ENCODE results near the gene MIB1.
"Not testable (repeated sequence)": the region's sequence is repeated elsewhere in the genome, so short reads cannot be mapped to it uniquely, and the experiment has no call there.

Gene MIB1

GRCh38 chr18:21736926-21737325, 3.7 kb upstream of the MIB1 start:
- ATAC-seq, H3K9me3 Mint-ChIP-seq: not testable (repeated sequence)

GRCh38 chr18:21739604-21740537, 721 bp upstream of the MIB1 start:
- H3K36me3 Mint-ChIP-seq: peaks cover 6% of the 10 kb centered on the region
- no peaks in the 10 kb centered on the region for H3K27me3 Mint-ChIP-seq
- H3K4me3 Mint-ChIP-seq: peak overlapping the region; percentile 100
- peak; percentile 1 for ATAC-seq
- H3K9me3 Mint-ChIP-seq: peaks cover 3% of the 10 kb centered on the region
- peak overlapping the region; percentile 97 for H3K27ac Mint-ChIP-seq
- H3K4me1 Mint-ChIP-seq: peaks cover 36% of the 10 kb centered on the region

More at GRCh38 chr18:21736926-21737325, 3.7 kb upstream of the MIB1 start:
- not testable (repeated sequence) for H3K27ac Mint-ChIP-seq, H3K36me3 Mint-ChIP-seq, H3K27me3 Mint-ChIP-seq, H3K4me3 Mint-ChIP-seq
- peaks cover 15% of the 10 kb centered on the region for H3K4me1 Mint-ChIP-seq

GRCh38 chr18:21741312-21741561, 645 bp downstream of the MIB1 start:
- H3K4me3 Mint-ChIP-seq: peak overlapping the region; percentile 83

GRCh38 chr18:21741562-21742314, 1.1 kb downstream of the MIB1 start:
- ATAC-seq: peak; percentile 25
- Mint-ChIP-seq H3K9me3 (no peaks in the 10 kb centered on the region), H3K27ac (peak overlapping the region; percentile 64), H3K36me3 (peaks cover under 1% of the 10 kb centered on the region), H3K27me3 (no peaks in the 10 kb centered on the region), H3K4me3 (peak overlapping the region; percentile 83), H3K4me1 (peaks cover 44% of the 10 kb centered on the region)

More at GRCh38 chr18:21741312-21741561, 645 bp downstream of the MIB1 start:
- H3K27ac Mint-ChIP-seq: peak overlapping the region; percentile 97
- H3K9me3 Mint-ChIP-seq: peaks cover 3% of the 10 kb centered on the region
- no peak for ATAC-seq
- peaks cover 40% of the 10 kb centered on the region for H3K4me1 Mint-ChIP-seq
- H3K27me3 Mint-ChIP-seq: no peaks in the 10 kb centered on the region
- peaks cover 6% of the 10 kb centered on the region for H3K36me3 Mint-ChIP-seq

- no peaks in the 10 kb centered on the region for H3K27me3 Mint-ChIP-seq
- no peaks in the 10 kb centered on the region for H3K9me3 Mint-ChIP-seq
- H3K27ac Mint-ChIP-seq: peak overlapping the region; percentile 64
- H3K36me3 Mint-ChIP-seq: no peaks in the 10 kb centered on the region
- H3K4me1 Mint-ChIP-seq: peaks cover 44% of the 10 kb centered on the region
- ATAC-seq: no peak
- peak overlapping the region; percentile 83 for H3K4me3 Mint-ChIP-seq
These were observed 1.7 kb downstream of the MIB1 start for GRCh38 chr18:21742315-21742687.

GRCh38 chr18:21743166-21743832, 2.7 kb downstream of the MIB1 start:
- Mint-ChIP-seq H3K9me3 (no peaks in the 10 kb centered on the region), H3K4me1 (peaks cover 54% of the 10 kb centered on the region)
- no peak for ATAC-seq

GRCh38 chr18:21745231-21745630, 4.6 kb downstream of the MIB1 start:
- no peaks in the 10 kb centered on the region for H3K27me3 Mint-ChIP-seq
- no peaks in the 10 kb centered on the region for H3K36me3 Mint-ChIP-seq
- H3K9me3 Mint-ChIP-seq: no peaks in the 10 kb centered on the region
- no peak overlapping the region for H3K4me3 Mint-ChIP-seq
- peaks cover 52% of the 10 kb centered on the region for H3K4me1 Mint-ChIP-seq
- ATAC-seq: no peak
- no peak overlapping the region for H3K27ac Mint-ChIP-seq

More at GRCh38 chr18:21743166-21743832, 2.7 kb downstream of the MIB1 start:
- Mint-ChIP-seq H3K36me3 (no peaks in the 10 kb centered on the region), H3K27ac (no peak overlapping the region), H3K4me3 (no peak overlapping the region), H3K27me3 (no peaks in the 10 kb centered on the region)

GRCh38 chr18:21747268-21747667, 6.7 kb downstream of the MIB1 start:
- Mint-ChIP-seq H3K4me3 (no peak overlapping the region), H3K27ac (no peak overlapping the region), H3K4me1 (peaks cover 46% of the 10 kb centered on the region), H3K9me3 (no peaks in the 10 kb centered on the region), H3K36me3 (peaks cover 5% of the 10 kb centered on the region), H3K27me3 (no peaks in the 10 kb centered on the region)
- no peak for ATAC-seq

GRCh38 chr18:21747764-21748693, 7.4 kb downstream of the MIB1 start:
- Mint-ChIP-seq H3K27ac (no peak overlapping the region), H3K4me1 (peaks cover 40% of the 10 kb centered on the region), H3K9me3 (no peaks in the 10 kb centered on the region), H3K27me3 (no peaks in the 10 kb centered on the region), H3K36me3 (peaks cover 5% of the 10 kb centered on the region), H3K4me3 (no peak overlapping the region)
- ATAC-seq: no peak

GRCh38 chr18:21757833-21758232, 17.2 kb downstream of the MIB1 start:
- Mint-ChIP-seq H3K9me3 (no peaks in the 10 kb centered on the region), H3K36me3 (no peaks in the 10 kb centered on the region), H3K27ac (no peak overlapping the region), H3K27me3 (no peaks in the 10 kb centered on the region), H3K4me3 (no peak overlapping the region), H3K4me1 (peaks cover 27% of the 10 kb centered on the region)
- ATAC-seq: no peak

- no peak overlapping the region for H3K27ac Mint-ChIP-seq
- no peaks in the 10 kb centered on the region for H3K9me3 Mint-ChIP-seq
- H3K27me3 Mint-ChIP-seq: no peaks in the 10 kb centered on the region
- no peak for ATAC-seq
- H3K36me3 Mint-ChIP-seq: no peaks in the 10 kb centered on the region
- H3K4me3 Mint-ChIP-seq: no peak overlapping the region
- peaks cover 28% of the 10 kb centered on the region for H3K4me1 Mint-ChIP-seq
These were observed 19.2 kb downstream of the MIB1 start for GRCh38 chr18:21759836-21760235.

GRCh38 chr18:21760321-21760720, 19.7 kb downstream of the MIB1 start:
- Mint-ChIP-seq H3K27ac (no peak overlapping the region), H3K9me3 (no peaks in the 10 kb centered on the region), H3K36me3 (peaks cover 3% of the 10 kb centered on the region), H3K27me3 (no peaks in the 10 kb centered on the region), H3K4me1 (peaks cover 28% of the 10 kb centered on the region), H3K4me3 (no peak overlapping the region)
- ATAC-seq: no peak

GRCh38 chr18:21761471-21762115, 21.0 kb downstream of the MIB1 start:
- Mint-ChIP-seq H3K36me3 (peaks cover 16% of the 10 kb centered on the region), H3K27ac (no peak overlapping the region), H3K27me3 (no peaks in the 10 kb centered on the region), H3K4me3 (no peak overlapping the region), H3K9me3 (no peaks in the 10 kb centered on the region), H3K4me1 (peaks cover 28% of the 10 kb centered on the region)
- ATAC-seq: no peak

GRCh38 chr18:21762181-21762772, 21.7 kb downstream of the MIB1 start:
- Mint-ChIP-seq H3K27ac (no peak overlapping the region), H3K4me1 (peaks cover 28% of the 10 kb centered on the region), H3K27me3 (no peaks in the 10 kb centered on the region), H3K4me3 (no peak overlapping the region), H3K9me3 (no peaks in the 10 kb centered on the region), H3K36me3 (peaks cover 21% of the 10 kb centered on the region)
- no peak for ATAC-seq

Measured in stimulated activated memory B cell treated with anti-CD40 and anti-IgM and Interleukin-4, amounts not matched to agents 10 μg/mL and 1 μg/mL and 100 μg/mL, for 72 hours (primary cell).